IMR-90 (cell line): ENCODE measurements around the gene SEPTIN8. TPM values are rescaled to one million over a fixed set of nuclear protein-coding genes. Genes with fewer than 3 reads are reported as not detected.

ENCODE experiments used
- MAFK ChIP-seq: IDR thresholded peaks from 2 replicates; pipeline ENCODE4 v1.6.1; 2012; ENCODE audit warnings: low read depth, low read length, improper control_type of control experiment
- SMC3 ChIP-seq: fragments of 150-350 bp; IDR thresholded peaks from 2 replicates; pipeline ENCODE4 v1.6.1; 2016; ENCODE audit warnings: low read depth, mild to moderate bottlenecking, antibody characterized with exemption, low read length, moderate library complexity
- polyA plus RNA-seq, 3 experiments: library from polyadenylated mRNA; depleted of rRNA; stranded (reverse); fragments of >200 nt; gene quantifications; 2 replicates each; pipeline ENCODE4 v1.2.3, GENCODE V29; 2012; ENCODE audit warnings: low replicate concordance in 1 of 3
- total RNA-seq: library from RNA; depleted of rRNA; stranded (reverse); fragments of >200 nt; gene quantifications from 2 replicates; pipeline ENCODE4 v1.2.3, GENCODE V29; 2012

The SEPTIN8 gene
- total and polyA plus RNA-seq, 2 of the 4 experiments (the other 2 are of a cell fraction) = 56.2 to 67.2 TPM

- TF ChIP-seq SMC3 (no peak), MAFK (no peak)
Observed at GRCh38 chr5:132737982-132738681, 38.9 kb downstream of the SEPTIN8 start (continued).
